Islet precursor cell (in vitro differentiated cells): ENCODE measurements around the gene RXRA.

ENCODE experiments used
- DNase-seq: peaks from one replicate; pipeline ENCODE4 v3.0.0-alpha.2; 2018

RXRA gene

GRCh38 chr9:134339183-134339806 is 13.0 kb downstream of the RXRA start:
- DNase-seq: no peak

GRCh38 chr9:134340475-134341160 is 14.4 kb downstream of the RXRA start:
- no peak for DNase-seq

- DNase-seq: no peak
These were observed 15.1 kb downstream of the RXRA start for GRCh38 chr9:134341306-134341705.

- DNase-seq: no peak
These were observed 15.9 kb downstream of the RXRA start for GRCh38 chr9:134341929-134342745.

GRCh38 chr9:134342746-134343115 is 16.5 kb downstream of the RXRA start:
- no peak for DNase-seq

GRCh38 chr9:134343637-134344036 is 17.4 kb downstream of the RXRA start:
- no peak for DNase-seq

GRCh38 chr9:134344068-134344799 is 18.0 kb downstream of the RXRA start:
- no peak for DNase-seq

GRCh38 chr9:134344800-134345310 is 18.6 kb downstream of the RXRA start:
- DNase-seq: no peak

- no peak for DNase-seq
These were observed 19.5 kb downstream of the RXRA start for GRCh38 chr9:134345737-134346136.

GRCh38 chr9:134346151-134346550 is 19.9 kb downstream of the RXRA start:
- no peak for DNase-seq

- no peak for DNase-seq
These were observed 20.8 kb downstream of the RXRA start for GRCh38 chr9:134346840-134347583.

- DNase-seq: no peak
These were observed 21.7 kb downstream of the RXRA start for GRCh38 chr9:134347996-134348395.

- no peak for DNase-seq
These were observed 22.3 kb downstream of the RXRA start for GRCh38 chr9:134348404-134349155.

- DNase-seq: no peak
These were observed 23.7 kb downstream of the RXRA start for GRCh38 chr9:134349936-134350335.

GRCh38 chr9:134350416-134350994 is 24.2 kb downstream of the RXRA start:
- DNase-seq: no peak

GRCh38 chr9:134351606-134352176 is 25.4 kb downstream of the RXRA start:
- no peak for DNase-seq

- DNase-seq: no peak
These were observed 26.1 kb downstream of the RXRA start for GRCh38 chr9:134352247-134352933.

- DNase-seq: no peak
These were observed 27.3 kb downstream of the RXRA start for GRCh38 chr9:134353539-134353938.

GRCh38 chr9:134355158-134355557 is 28.9 kb downstream of the RXRA start:
- DNase-seq: no peak
